Activated CD4-positive, alpha-beta T cell treated with anti-CD3 and anti-CD28 coated beads, Interleukin-10, Interleukin-2, amounts not matched to agents 100 ng/mL and 50 ng/mL, durations not matched to agents 16 hours and 8 hours (primary cell): ENCODE data around the gene PIGM.
A peak's percentile ranks its signal among the peaks of the same experiment; 100 is the strongest.

Source experiments
- DNase-seq: peaks from one replicate; pipeline ENCODE4 v3.0.0-alpha.2; 2020

The PIGM gene

GRCh38 chr1:160031365-160032164, at the start of gene PIGM:
Gene PIGM (minus strand): TSS chr1:160031990. CDS start chr1:160031739, 251 bp downstream.
- peak; percentile 97 for DNase-seq

GRCh38 chr1:160081261-160081936, 49.6 kb upstream of the PIGM start, which contains the start of gene KCNJ9:
Gene KCNJ9 (plus strand): TSS chr1:160081538. CDS start chr1:160084031, 2,493 bp downstream.
- DNase-seq, result no peak

- DNase-seq, result no peak
Measured at GRCh38 chr1:160080381-160081100, 48.8 kb upstream of the PIGM start.

- no peak for DNase-seq
Measured at GRCh38 chr1:160079448-160079847, 47.7 kb upstream of the PIGM start.

GRCh38 chr1:160078512-160079195, 46.9 kb upstream of the PIGM start:
- peak; percentile 75 for DNase-seq

GRCh38 chr1:160077486-160077885, 45.7 kb upstream of the PIGM start:
- no peak for DNase-seq

GRCh38 chr1:160076295-160076694, 44.5 kb upstream of the PIGM start:
- no peak for DNase-seq

GRCh38 chr1:160075836-160076235, 44.0 kb upstream of the PIGM start:
- no peak for DNase-seq

- DNase-seq, result no peak
Measured at GRCh38 chr1:160074865-160075264, 43.1 kb upstream of the PIGM start.

- DNase-seq, result no peak
Measured at GRCh38 chr1:160071289-160071688, 39.5 kb upstream of the PIGM start.

GRCh38 chr1:160070243-160071163, 38.7 kb upstream of the PIGM start:
- peak; percentile 50 for DNase-seq

GRCh38 chr1:160069460-160070231, 37.9 kb upstream of the PIGM start, which contains the start of gene KCNJ10:
Gene KCNJ10 (minus strand): TSS chr1:160070160. CDS start chr1:160042532, 27,628 bp downstream.
- DNase-seq, result no peak

- no peak for DNase-seq
Measured at GRCh38 chr1:160068225-160068624, 36.4 kb upstream of the PIGM start.

- DNase-seq, result no peak
Measured at GRCh38 chr1:160066829-160067745, 35.3 kb upstream of the PIGM start.

GRCh38 chr1:160064746-160065145, 33.0 kb upstream of the PIGM start:
- no peak for DNase-seq

- DNase-seq, result no peak
Measured at GRCh38 chr1:160064164-160064563, 32.4 kb upstream of the PIGM start.

- no peak for DNase-seq
Measured at GRCh38 chr1:160063176-160063575, 31.4 kb upstream of the PIGM start.

GRCh38 chr1:160062230-160062532, 30.4 kb upstream of the PIGM start:
- no peak for DNase-seq

- no peak for DNase-seq
Measured at GRCh38 chr1:160061369-160062229, 29.8 kb upstream of the PIGM start.
